GM21526 (cell line): ENCODE results near the gene VAMP3.
"Not testable (repeated sequence)": the region's sequence is repeated elsewhere in the genome, so short reads cannot be mapped to it uniquely, and the experiment has no call there.

ENCODE experiments used
- ATAC-seq: cut with Tn5 transposase; IDR thresholded peaks from one replicate; pipeline ENCODE4 v1.9.1; 2021; ENCODE audit warnings: moderate library complexity; ENCODE audit not compliant: unreplicated experiment, low FRiP score

Gene VAMP3

GRCh38 chr1:7761103-7761502 is 10.0 kb upstream of the VAMP3 start:
- no peak for ATAC-seq

GRCh38 chr1:7767176-7767575 is 3.9 kb upstream of the VAMP3 start:
- no peak for ATAC-seq

- no peak for ATAC-seq
Observed at GRCh38 chr1:7768583-7768982, 2.5 kb upstream of the VAMP3 start.

- no peak for ATAC-seq
Observed at GRCh38 chr1:7769673-7770412, 1.3 kb upstream of the VAMP3 start.

- no peak for ATAC-seq
Observed at GRCh38 chr1:7770669-7770996, 463 bp upstream of the VAMP3 start.

GRCh38 chr1:7771823-7772299 is 765 bp downstream of the VAMP3 start:
- ATAC-seq = peak; percentile 26

- ATAC-seq = no peak
Observed at GRCh38 chr1:7777591-7777990, 6.5 kb downstream of the VAMP3 start.

- ATAC-seq = no peak
Observed at GRCh38 chr1:7778133-7778628, 7.1 kb downstream of the VAMP3 start.

- no peak for ATAC-seq
Observed at GRCh38 chr1:7780976-7781375, 9.9 kb downstream of the VAMP3 start.

GRCh38 chr1:7781501-7781900 is 10.4 kb downstream of the VAMP3 start:
- ATAC-seq = no peak

GRCh38 chr1:7781923-7782495 is 10.9 kb downstream of the VAMP3 start:
- ATAC-seq = no peak

- no peak for ATAC-seq
Observed at GRCh38 chr1:7783178-7783711, 12.1 kb downstream of the VAMP3 start.

GRCh38 chr1:7783826-7784491 is 12.9 kb downstream of the VAMP3 start, which contains the start of gene PER3:
TSS of gene PER3 (plus strand) at chr1:7784291. CDS start at chr1:7784878, 587 bp downstream.
- peak; percentile 87 for ATAC-seq

- ATAC-seq = no peak
Observed at GRCh38 chr1:7784492-7785071, 13.5 kb downstream of the VAMP3 start.

GRCh38 chr1:7785108-7785507 is 14.0 kb downstream of the VAMP3 start:
- no peak for ATAC-seq

GRCh38 chr1:7786795-7787194 is 15.7 kb downstream of the VAMP3 start:
- ATAC-seq = no peak

- ATAC-seq = no peak
Observed at GRCh38 chr1:7789828-7790227, 18.7 kb downstream of the VAMP3 start.

GRCh38 chr1:7791027-7791426 is 19.9 kb downstream of the VAMP3 start:
- not testable (repeated sequence) for ATAC-seq

- ATAC-seq = no peak
Observed at GRCh38 chr1:7795406-7795805, 24.3 kb downstream of the VAMP3 start.

- ATAC-seq = no peak
Observed at GRCh38 chr1:7805460-7805859, 34.4 kb downstream of the VAMP3 start.

- no peak for ATAC-seq
Observed at GRCh38 chr1:7808253-7808844, 37.3 kb downstream of the VAMP3 start.
